Colonic mucosa (tissue), 4 donors: ENCODE measurements around the gene LRRC19. TPM values are rescaled to one million over a fixed set of nuclear protein-coding genes. Genes with fewer than 3 reads are reported as not detected.
A peak's percentile ranks its signal among the peaks of the same experiment; 100 is the strongest.

Experiments used
- DNase-seq: peaks from one replicate; pipeline ENCODE4 v3.0.0-alpha.2; 2020
- H3K27ac ChIP-seq: fragments of 200-600 bp; one replicate; pipeline ENCODE4 v1.8.0; 2021
- H3K27me3 ChIP-seq: fragments of 200-600 bp; one replicate; pipeline ENCODE4 v1.8.0; 2021
- H3K36me3 ChIP-seq: fragments of 200-600 bp; one replicate; pipeline ENCODE4 v1.8.0; 2021
- H3K4me1 ChIP-seq: fragments of 200-600 bp; one replicate; pipeline ENCODE4 v1.8.0; 2021; ENCODE audit warnings: mild to moderate bottlenecking
- H3K4me3 ChIP-seq: fragments of 200-600 bp; one replicate; pipeline ENCODE4 v1.8.0; 2021
- H3K9ac ChIP-seq, 2 donors: one replicate each; pipeline ENCODE4 v1.7.0; 2013; ENCODE audit warnings: control low read depth in 2 of 2, low read depth in 2 of 2, low read length in 2 of 2
- H3K9me3 ChIP-seq: fragments of 200-600 bp; one replicate; pipeline ENCODE4 v1.8.0; 2021
- CTCF ChIP-seq: fragments of 200-600 bp; IDR thresholded peaks from one replicate; pipeline ENCODE4 v1.8.0; 2022; ENCODE audit warnings: antibody characterized with exemption, mild to moderate bottlenecking
- intact Hi-C: fragments of 100-400 bp; cut with DNase I; formaldehyde crosslinking; loops from one replicate; pipeline ENCODE4 v1.14.1; 2022
- total RNA-seq, 2 donors: library from RNA; stranded (reverse); fragmentation: NEBNext Ultra II Directional in 1 of 2; extraction: Animal tissue kit (Norgen Biotek cat#: 25700) in 1 of 2; gene quantifications; one replicate each; pipeline ENCODE4 v1.2.1, GENCODE V29; 2021
- donor health status: healthy.
- donor health status: DM: no; HTN: no; CAD: no.
- donor health status: DM: no; HTN: no; CAD: no.

The LRRC19 gene
- total RNA-seq, 2 donors from 2014 or later = 48.9 to 130 TPM

DNA sequence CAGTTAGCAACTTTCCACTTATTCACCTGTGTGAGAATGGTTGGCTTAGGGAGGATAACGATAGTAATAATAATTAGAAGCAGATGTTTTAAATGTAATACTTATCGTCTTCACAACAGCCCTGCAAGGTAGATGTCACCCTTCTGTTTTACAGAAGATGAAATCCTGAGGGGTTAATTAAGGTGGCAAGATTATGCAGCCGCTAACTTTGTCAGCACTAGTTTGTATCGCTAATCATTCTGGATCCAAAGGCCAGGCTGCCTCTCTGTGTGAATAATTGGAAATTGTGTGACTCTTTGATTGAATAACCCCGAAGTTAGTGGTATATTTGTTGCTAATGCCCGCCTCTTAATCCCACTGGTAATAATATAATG lies 48.6 kb downstream of the LRRC19 start:
- H3K27me3 ChIP-seq = no peaks in the 10 kb centered on the region
- no peaks in the 10 kb centered on the region for H3K4me1 ChIP-seq
- H3K4me3 ChIP-seq = peak overlapping the region; percentile 54
- peak overlapping the region; percentile 85 for H3K9ac ChIP-seq
- TF ChIP-seq CTCF = no peak
- intact Hi-C loops = no loop called here
- no peaks in the 10 kb centered on the region for H3K9me3 ChIP-seq
- no peak for DNase-seq
- H3K36me3 ChIP-seq = no peaks in the 10 kb centered on the region
- H3K27ac ChIP-seq = no peak overlapping the region

GRCh38 chr9:26955921-26956859 lies 49.3 kb downstream of the LRRC19 start, which contains the start of gene IFT74:
Gene IFT74, plus strand, starts transcription at chr9:26956412. Its CDS starts 5,556 bp downstream, at chr9:26961968.
- peak within 1 kb of the TSS; percentile 85 for H3K9ac ChIP-seq
- no peak for TF ChIP-seq CTCF
- intact Hi-C loops = no loop called here

DNA sequence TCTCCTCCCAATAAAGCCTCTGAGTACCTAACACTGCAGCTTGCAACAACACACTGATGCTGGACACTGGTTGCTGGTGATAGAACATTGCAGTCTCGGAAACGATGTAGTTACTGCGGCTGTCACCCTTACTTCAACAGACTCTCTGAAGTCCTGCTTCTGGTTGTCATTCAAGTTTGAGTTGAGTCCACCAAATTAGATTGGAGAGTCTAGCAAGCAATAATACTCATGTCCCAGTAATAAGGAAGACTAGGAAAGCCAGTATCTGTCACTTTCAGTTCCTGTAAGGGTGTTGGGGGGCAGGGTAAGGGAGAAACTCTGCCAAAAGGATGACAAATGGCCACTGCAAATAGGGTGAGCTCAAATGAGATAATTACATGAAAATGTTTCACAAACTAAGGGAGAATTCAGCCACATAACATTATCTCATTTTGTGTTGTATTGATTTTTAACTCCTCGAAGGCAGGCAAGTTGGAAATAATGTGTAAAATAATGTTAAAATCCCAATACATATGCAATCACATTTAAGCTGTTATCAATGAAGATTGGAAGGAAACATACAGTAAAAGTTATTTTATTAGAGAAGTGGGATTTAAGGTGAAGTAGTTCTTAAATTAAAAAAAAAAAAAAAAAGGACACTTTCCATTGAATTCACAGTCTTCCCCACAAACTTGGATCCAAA lies 50.1 kb downstream of the LRRC19 start:
- Histone ChIP-seq H3K4me3 (peak overlapping the region; percentile 54), H3K9ac (peak overlapping the region; percentile 57 to 85), H3K9me3 (no peaks in the 10 kb centered on the region), H3K36me3 (no peaks in the 10 kb centered on the region), H3K4me1 (no peaks in the 10 kb centered on the region), H3K27ac (peak overlapping the region; percentile 85), H3K27me3 (no peaks in the 10 kb centered on the region)
- intact Hi-C loops = no loop called here
- peak; percentile 57 for DNase-seq
- TF ChIP-seq CTCF = no peak

More at GRCh38 chr9:26955921-26956859, 49.3 kb downstream of the LRRC19 start, which contains the start of gene IFT74:
- H3K36me3 ChIP-seq = no peaks in the 10 kb centered on the region
- H3K9me3 ChIP-seq = no peaks in the 10 kb centered on the region
- H3K4me3 ChIP-seq = peak within 1 kb of the TSS; percentile 54
- peak within 1 kb of the TSS; percentile 85 for H3K27ac ChIP-seq
- no peaks in the 10 kb centered on the region for H3K4me1 ChIP-seq
- peak; percentile 99 for DNase-seq
- no peaks in the 10 kb centered on the region for H3K27me3 ChIP-seq

GRCh38 chr9:26954050-26954508 lies 51.4 kb downstream of the LRRC19 start:
- Histone ChIP-seq H3K27ac (no peak overlapping the region), H3K9me3 (no peaks in the 10 kb centered on the region), H3K36me3 (no peaks in the 10 kb centered on the region), H3K9ac (no peak overlapping the region), H3K4me1 (no peaks in the 10 kb centered on the region), H3K27me3 (no peaks in the 10 kb centered on the region), H3K4me3 (no peak overlapping the region)
- TF ChIP-seq CTCF = no peak
- intact Hi-C loops = no loop called here
- DNase-seq = no peak

DNA sequence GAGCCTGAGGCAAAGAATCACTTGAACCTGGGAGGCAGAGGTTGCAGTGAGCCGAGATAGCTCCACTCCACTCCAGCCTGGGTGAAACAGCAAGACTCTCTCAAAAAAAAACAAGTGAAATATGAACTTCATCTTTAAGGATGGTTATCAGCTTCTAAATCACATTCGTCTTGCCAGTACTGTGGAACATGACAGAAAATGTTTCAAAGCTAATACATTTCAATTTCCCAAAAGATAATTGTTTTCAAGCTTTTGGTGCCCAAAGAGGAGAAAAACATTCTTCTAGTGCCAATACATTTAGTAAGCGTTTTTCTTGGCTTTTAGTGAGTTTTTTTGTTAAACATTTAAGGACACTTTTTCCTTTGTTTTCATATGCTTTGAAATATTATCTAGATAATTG lies 53.7 kb downstream of the LRRC19 start:
- Histone ChIP-seq H3K4me1 (peaks cover 5% of the 10 kb centered on the region), H3K9me3 (no peaks in the 10 kb centered on the region), H3K27me3 (no peaks in the 10 kb centered on the region), H3K36me3 (no peaks in the 10 kb centered on the region), H3K9ac (no peak overlapping the region), H3K27ac (no peak overlapping the region), H3K4me3 (no peak overlapping the region)
- DNase-seq = no peak
- intact Hi-C loops = no loop called here
- no peak for TF ChIP-seq CTCF
